HCT116 (cell line): ENCODE data around the gene C4orf50. TPM values are rescaled to one million over a fixed set of nuclear protein-coding genes. Genes with fewer than 3 reads are reported as not detected.

Experiments used
- ATAC-seq: fragments of 200-7000 bp; cut with Tn5 transposase; 2 replicates; pipeline ENCODE4 v1.9.1; 2020; ENCODE audit warnings: mild to moderate bottlenecking, moderate library complexity
- BruUV-seq: library from RNA; stranded (reverse); fragments of 400-500 nt; replicated peaks from 2 replicates; lab custom pipeline; 2021; lab: Mats Ljungman, UMichigan
- CTCF ChIA-PET: fragments of 300-600 bp; sonication (Branson Sonifier 250); formaldehyde crosslinking; loops from one replicate; lab custom pipeline; 2021; ENCODE audit warnings: antibody characterized with exemption; lab: Charles Lee
- POLR2A ChIA-PET: fragments of 300-600, 350-600 bp; sonication (Branson Sonifier 250); formaldehyde crosslinking; loops from one replicate; lab custom pipeline; 2021; ENCODE audit warnings: antibody characterized with exemption; lab: Charles Lee
- RAD21 ChIA-PET, 2 experiments: fragments of 300-600 bp; sonication (Branson Sonifier 250); formaldehyde crosslinking; loops; one replicate each; lab custom pipeline; 2023; ENCODE audit warnings: low total read pairs in 2 of 2; ENCODE audit not compliant: uncharacterized antibody in 2 of 2, unreplicated experiment in 2 of 2, low non-redundant PET in 1 of 2; lab: Charles Lee
- DNase-seq: peaks from one replicate; pipeline ENCODE4 v3.0.0-alpha.2; 2010; ENCODE audit warnings: low read depth, low spot score
- H2AFZ ChIP-seq: fragments of 200-600 bp; shearing (Covaris generic), sonication (generic); 2 replicates; pipeline ENCODE4 v1.6.1; 2017; ENCODE audit warnings: low read depth, mixed run types, mixed read lengths, antibody characterized with exemption, low read length; ENCODE audit not compliant: poor library complexity, severe bottlenecking
- H3K27ac ChIP-seq: 2 replicates; pipeline ENCODE4 v1.5.1; 2012; ENCODE audit warnings: low read depth, low read length
- H3K27me3 ChIP-seq: fragments of 200-600 bp; sonication (generic); 2 replicates; pipeline ENCODE4 v1.6.1; 2016; ENCODE audit warnings: mixed run types, low read length, mixed read lengths; ENCODE audit not compliant: insufficient read depth
- H3K36me3 ChIP-seq, 2 experiments: fragments of 200-500 bp in 1 of 2; fragments of 200-600 bp in 1 of 2; sonication (Bioruptor generic) in 1 of 2; sonication (generic) in 1 of 2; 2 replicates each; pipeline versions ENCODE4 v1.5.1 to v1.6.1; 2014 to 2016; ENCODE audit warnings: low read length in 2 of 2, inconsistent platforms in 1 of 2, mixed read lengths in 1 of 2, mixed run types in 1 of 2; ENCODE audit not compliant: insufficient read depth in 2 of 2, control insufficient read depth in 1 of 2
- H3K4me1 ChIP-seq, 2 experiments: fragments of 200-600 bp in 1 of 2; sonication (generic) in 1 of 2; 2 replicates each; pipeline versions ENCODE4 v1.5.1 to v1.6.1; 2012 to 2017; ENCODE audit warnings: low read length in 2 of 2, inconsistent platforms in 1 of 2, mild to moderate bottlenecking in 1 of 2, mixed read lengths in 1 of 2, mixed run types in 1 of 2, moderate library complexity in 1 of 2; ENCODE audit not compliant: insufficient read depth in 2 of 2, control insufficient read depth in 1 of 2
- H3K4me2 ChIP-seq: fragments of 200-600 bp; sonication (generic); 2 replicates; pipeline ENCODE4 v1.6.1; 2017; ENCODE audit warnings: mixed run types, low read length, mixed read lengths
- H3K4me3 ChIP-seq, 2 experiments: fragments of 200-600 bp in 1 of 2; sonication (generic) in 1 of 2; replicated peaks in 1 of 2; 2 replicates each; pipeline ENCODE4 v1.5.1; 2011 to 2016; ENCODE audit warnings: low read length in 2 of 2, control low read depth in 1 of 2, low read depth in 1 of 2, mild to moderate bottlenecking in 1 of 2, mixed read lengths in 1 of 2, mixed run types in 1 of 2
- H3K79me2 ChIP-seq: fragments of 200-600 bp; sonication (generic); 2 replicates; pipeline ENCODE4 v1.6.1; 2017; ENCODE audit warnings: mild to moderate bottlenecking, mixed run types, low read length, moderate library complexity, mixed read lengths; ENCODE audit not compliant: insufficient read depth
- H3K9ac ChIP-seq: fragments of 200-600 bp; sonication (generic); 2 replicates; pipeline ENCODE4 v1.6.1; 2016; ENCODE audit warnings: low read length, mixed read lengths
- H3K9me2 ChIP-seq: fragments of 200-600 bp; sonication (generic), shearing (Covaris generic); 2 replicates; pipeline ENCODE4 v1.6.1; 2017; ENCODE audit warnings: mixed run types, mild to moderate bottlenecking, moderate library complexity; ENCODE audit not compliant: insufficient read depth
- H3K9me3 ChIP-seq, 2 experiments: fragments of 200-500 bp in 1 of 2; fragments of 200-600 bp in 1 of 2; sonication (Bioruptor generic) in 1 of 2; sonication (generic) in 1 of 2; 2 replicates each; pipeline ENCODE4 v1.6.1; 2014 to 2017; ENCODE audit warnings: low read length in 2 of 2, mixed read lengths in 2 of 2, inconsistent platforms in 1 of 2, low read depth in 1 of 2, mild to moderate bottlenecking in 1 of 2, mixed run types in 1 of 2, moderate library complexity in 1 of 2; ENCODE audit not compliant: control insufficient read depth in 1 of 2, insufficient read depth in 1 of 2
- H4K20me1 ChIP-seq: fragments of 200-600 bp; sonication (generic), shearing (Covaris generic); 2 replicates; pipeline ENCODE4 v1.6.1; 2017; ENCODE audit warnings: mixed run types, mild to moderate bottlenecking, moderate library complexity; ENCODE audit not compliant: insufficient read depth
- CBX3 ChIP-seq: IDR thresholded peaks from 2 replicates; pipeline ENCODE4 v1.6.1; 2012; ENCODE audit warnings: low read depth
- CEBPB ChIP-seq: IDR thresholded peaks from 2 replicates; pipeline ENCODE4 v1.6.1; 2012; ENCODE audit warnings: low read depth
- EGR1 ChIP-seq: IDR thresholded peaks from 2 replicates; pipeline ENCODE4 v1.6.1; 2012; ENCODE audit warnings: low read depth
- EZH2phosphoT487 ChIP-seq: fragments of 200-600 bp; IDR thresholded peaks from 2 replicates; pipeline ENCODE4 v1.6.1; 2018; ENCODE audit warnings: antibody characterized with exemption, borderline replicate concordance
- FOSL1 ChIP-seq: IDR thresholded peaks from 2 replicates; pipeline ENCODE4 v1.6.1; 2012; ENCODE audit warnings: low read depth
- JUND ChIP-seq: IDR thresholded peaks from 2 replicates; pipeline ENCODE4 v1.6.1; 2012
- POLR2AphosphoS5 ChIP-seq: IDR thresholded peaks from 2 replicates; pipeline ENCODE4 v1.6.1; 2011; ENCODE audit warnings: mild to moderate bottlenecking, low read depth, low read length, moderate library complexity
- RAD21 ChIP-seq: IDR thresholded peaks from 2 replicates; pipeline ENCODE4 v1.6.1; 2012; ENCODE audit warnings: low read depth, mild to moderate bottlenecking
- SP1 ChIP-seq: IDR thresholded peaks from 2 replicates; pipeline ENCODE4 v1.6.1; 2012; ENCODE audit warnings: low read depth
- ZNF274 ChIP-seq: fragments of 200-500 bp; sonication (Bioruptor generic); IDR thresholded peaks from 2 replicates; pipeline ENCODE4 v1.6.1; 2014; ENCODE audit warnings: mild to moderate bottlenecking, low read depth, low read length, inconsistent platforms
- intact Hi-C: fragments of 100-400 bp; cut with micrococcal nuclease; formaldehyde crosslinking; loops from 2 replicates; pipeline ENCODE4 v1.10.0; 2022
- total RNA-seq: library from RNA; stranded (reverse); gene quantifications from one replicate; pipeline ENCODE4 v1.2.1, GENCODE V29; 2021; ENCODE audit not compliant: unreplicated experiment
- TF ChIP-seq, protein P1 (sequence below): IDR thresholded peaks from 2 replicates; pipeline ENCODE4 v1.6.1; 2012
- TF ChIP-seq, protein P2 (sequence below): IDR thresholded peaks from 2 replicates; pipeline ENCODE4 v1.6.1; 2011; ENCODE audit warnings: mild to moderate bottlenecking, low read length, moderate library complexity; ENCODE audit not compliant: insufficient replicate concordance; ENCODE audit errors: extremely low read depth
- TF ChIP-seq, protein P3 (sequence below): IDR thresholded peaks from 2 replicates; pipeline ENCODE4 v1.6.1; 2012

Gene C4orf50
- total RNA-seq, 1 experiment from 2014 or later, result not detected

DNA sequence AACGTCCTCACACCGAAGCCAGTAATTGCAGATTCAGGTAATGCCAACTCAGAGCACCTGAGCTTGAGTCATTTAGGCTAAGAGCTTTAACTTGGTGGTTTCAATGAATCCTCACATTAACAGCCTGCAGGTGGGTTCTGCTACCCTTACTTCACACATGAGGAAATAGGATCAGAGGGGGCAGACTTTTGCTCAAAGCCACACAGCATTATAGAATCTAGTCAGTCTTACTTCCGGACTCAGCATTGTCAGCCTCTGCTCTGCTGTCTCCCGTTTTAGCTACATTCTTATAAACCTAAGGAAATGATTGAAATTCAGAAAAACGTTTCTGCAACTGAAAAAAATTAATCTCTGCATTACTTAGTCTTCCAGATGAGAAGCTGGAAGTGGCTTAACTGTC, 6.0 kb downstream of the C4orf50 start:
- Histone ChIP-seq H3K27me3 (0 out of 2 replicates have a peak, but pooled peaks cover 5% of the 10 kb centered on the region), H4K20me1 (no peaks in the 10 kb centered on the region), H2AFZ (no peak overlapping the region), H3K4me1 (no peaks in the 10 kb centered on the region), H3K79me2 (no peaks in the 10 kb centered on the region), H3K9ac (no peak overlapping the region), H3K4me3 (no peak overlapping the region), H3K9me3 (no peaks in the 10 kb centered on the region), H3K4me2 (no peak overlapping the region), H3K36me3 (no peaks in the 10 kb centered on the region), H3K9me2 (no peaks in the 10 kb centered on the region), H3K27ac (no peak overlapping the region)
- DNase-seq (no peak), ATAC-seq (no peak)
- POLR2A ChIA-PET, result no interaction called here
- RAD21 ChIA-PET, result no interaction called here
- BruUV-seq, result no TSS peak
- CTCF ChIA-PET, result interaction anchor here (0.9 to 2.4 kb wide), 3 partner anchors 8 to 319 kb away, joined by 3 to 12 read pairs (median 6); no protein-coding TSS in a partner anchor
- TF ChIP-seq FOSL1, result no peak
- TF ChIP-seq EZH2phosphoT487, result no peak
- TF ChIP-seq EGR1, result no peak
- no peak for TF ChIP-seq CEBPB
- TF ChIP-seq ZNF274, result no peak
- TF ChIP-seq JUND, result no peak
- TF ChIP-seq SP1, result no peak
- no peak for TF ChIP-seq POLR2AphosphoS5
- TF ChIP-seq, protein P1, sequence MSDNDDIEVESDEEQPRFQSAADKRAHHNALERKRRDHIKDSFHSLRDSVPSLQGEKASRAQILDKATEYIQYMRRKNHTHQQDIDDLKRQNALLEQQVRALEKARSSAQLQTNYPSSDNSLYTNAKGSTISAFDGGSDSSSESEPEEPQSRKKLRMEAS, result no peak
- TF ChIP-seq RAD21, result no peak
- TF ChIP-seq, protein P2, sequence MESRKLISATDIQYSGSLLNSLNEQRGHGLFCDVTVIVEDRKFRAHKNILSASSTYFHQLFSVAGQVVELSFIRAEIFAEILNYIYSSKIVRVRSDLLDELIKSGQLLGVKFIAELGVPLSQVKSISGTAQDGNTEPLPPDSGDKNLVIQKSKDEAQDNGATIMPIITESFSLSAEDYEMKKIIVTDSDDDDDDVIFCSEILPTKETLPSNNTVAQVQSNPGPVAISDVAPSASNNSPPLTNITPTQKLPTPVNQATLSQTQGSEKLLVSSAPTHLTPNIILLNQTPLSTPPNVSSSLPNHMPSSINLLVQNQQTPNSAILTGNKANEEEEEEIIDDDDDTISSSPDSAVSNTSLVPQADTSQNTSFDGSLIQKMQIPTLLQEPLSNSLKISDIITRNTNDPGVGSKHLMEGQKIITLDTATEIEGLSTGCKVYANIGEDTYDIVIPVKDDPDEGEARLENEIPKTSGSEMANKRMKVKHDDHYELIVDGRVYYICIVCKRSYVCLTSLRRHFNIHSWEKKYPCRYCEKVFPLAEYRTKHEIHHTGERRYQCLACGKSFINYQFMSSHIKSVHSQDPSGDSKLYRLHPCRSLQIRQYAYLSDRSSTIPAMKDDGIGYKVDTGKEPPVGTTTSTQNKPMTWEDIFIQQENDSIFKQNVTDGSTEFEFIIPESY, result no peak
- TF ChIP-seq, protein P3, sequence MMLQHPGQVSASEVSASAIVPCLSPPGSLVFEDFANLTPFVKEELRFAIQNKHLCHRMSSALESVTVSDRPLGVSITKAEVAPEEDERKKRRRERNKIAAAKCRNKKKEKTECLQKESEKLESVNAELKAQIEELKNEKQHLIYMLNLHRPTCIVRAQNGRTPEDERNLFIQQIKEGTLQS, result no peak
- TF ChIP-seq CBX3, result no peak
- intact Hi-C loops, result no loop called here
